ENCODE results near the gene SLC23A3.
A peak's percentile ranks its signal among the peaks of the same experiment; 100 is the strongest.

The SLC23A3 gene

GRCh38 chr2:219169930-219170654 lies at the start of gene SLC23A3:
Gene SLC23A3, minus strand, starts transcription at chr2:219170029. Its CDS starts 45 bp downstream, at chr2:219169984.
- DNase-seq = no peak

- DNase-seq = peak; percentile 69 to 77
Observed at GRCh38 chr2:219218732-219219701, 49.2 kb upstream of the SLC23A3 start, which contains the start of gene ABCB6. Gene ABCB6, minus strand, starts transcription at chr2:219218958. Its CDS starts 285 bp downstream, at chr2:219218673.

- DNase-seq = no peak
Observed at GRCh38 chr2:219218217-219218731, 48.4 kb upstream of the SLC23A3 start.

DNA sequence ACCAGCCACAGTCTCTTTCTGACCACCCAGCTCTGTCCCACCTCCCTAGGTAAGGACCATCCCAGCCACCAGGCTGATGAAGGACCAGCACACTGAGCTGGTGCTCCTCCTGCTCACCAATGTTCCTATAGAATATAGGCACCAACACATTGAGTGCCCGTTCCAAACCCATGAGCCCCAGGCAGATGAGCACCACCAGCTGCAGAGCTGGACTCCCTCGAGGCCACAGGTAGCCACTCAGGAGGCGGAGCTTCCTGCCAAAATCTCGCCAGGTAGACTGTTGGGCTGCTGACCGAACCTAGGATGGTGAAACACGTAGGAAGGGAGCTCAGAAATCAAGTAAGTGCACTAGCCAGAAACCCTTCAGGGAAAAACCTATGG lies 46.7 kb upstream of the SLC23A3 start:
- DNase-seq = no peak

GRCh38 chr2:219215871-219216534 lies 46.2 kb upstream of the SLC23A3 start:
- no peak for DNase-seq

GRCh38 chr2:219214786-219215185 lies 45.0 kb upstream of the SLC23A3 start:
- no peak for DNase-seq

- no peak for DNase-seq
Observed at GRCh38 chr2:219214141-219214540, 44.3 kb upstream of the SLC23A3 start.

GRCh38 chr2:219213486-219214071 lies 43.8 kb upstream of the SLC23A3 start:
- no peak for DNase-seq

DNA sequence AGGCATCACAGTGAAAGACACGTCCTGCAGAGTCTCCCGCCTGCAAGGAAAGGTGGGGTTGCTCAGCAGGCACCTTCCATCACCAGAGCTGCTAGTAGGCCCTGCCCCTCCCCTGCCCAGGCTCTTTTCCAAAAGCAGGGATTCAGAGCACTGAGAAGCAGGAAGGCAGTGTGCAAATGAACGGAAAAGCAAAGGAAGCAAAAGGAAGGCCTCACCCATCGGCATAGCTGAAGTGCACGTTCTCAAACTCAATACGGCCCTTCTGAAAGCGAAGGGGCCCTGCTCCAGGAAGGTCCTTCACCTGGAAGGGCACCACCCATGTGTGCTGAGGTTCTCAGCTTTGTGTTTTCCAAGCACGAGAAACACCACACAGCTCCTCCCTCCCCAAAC lies 43.2 kb upstream of the SLC23A3 start:
- DNase-seq = no peak

DNA sequence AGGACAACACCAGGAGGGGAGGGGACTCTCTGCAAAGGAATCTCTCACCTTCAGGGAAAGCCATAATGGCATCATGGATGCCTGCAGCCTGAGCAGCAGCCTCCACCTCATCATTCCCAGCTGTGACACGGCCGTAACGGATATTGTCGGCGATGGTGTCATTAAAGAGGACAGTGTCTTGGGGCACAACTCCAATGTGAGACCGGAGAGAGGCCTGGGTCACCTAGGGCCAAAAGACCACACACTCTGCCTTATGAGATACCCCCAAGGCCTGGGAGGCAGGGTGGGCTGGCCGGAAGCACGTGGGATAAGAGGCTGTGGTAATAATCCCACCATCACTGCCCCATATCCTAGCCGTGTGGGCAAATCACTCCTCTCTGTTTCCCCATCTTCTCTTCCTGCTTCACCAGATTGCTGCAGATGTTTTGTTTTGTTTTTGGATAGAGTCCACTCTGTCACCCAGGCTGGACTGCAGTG lies 41.1 kb upstream of the SLC23A3 start:
- no peak for DNase-seq

GRCh38 chr2:219210196-219210885 lies 40.5 kb upstream of the SLC23A3 start:
- DNase-seq = no peak

DNA sequence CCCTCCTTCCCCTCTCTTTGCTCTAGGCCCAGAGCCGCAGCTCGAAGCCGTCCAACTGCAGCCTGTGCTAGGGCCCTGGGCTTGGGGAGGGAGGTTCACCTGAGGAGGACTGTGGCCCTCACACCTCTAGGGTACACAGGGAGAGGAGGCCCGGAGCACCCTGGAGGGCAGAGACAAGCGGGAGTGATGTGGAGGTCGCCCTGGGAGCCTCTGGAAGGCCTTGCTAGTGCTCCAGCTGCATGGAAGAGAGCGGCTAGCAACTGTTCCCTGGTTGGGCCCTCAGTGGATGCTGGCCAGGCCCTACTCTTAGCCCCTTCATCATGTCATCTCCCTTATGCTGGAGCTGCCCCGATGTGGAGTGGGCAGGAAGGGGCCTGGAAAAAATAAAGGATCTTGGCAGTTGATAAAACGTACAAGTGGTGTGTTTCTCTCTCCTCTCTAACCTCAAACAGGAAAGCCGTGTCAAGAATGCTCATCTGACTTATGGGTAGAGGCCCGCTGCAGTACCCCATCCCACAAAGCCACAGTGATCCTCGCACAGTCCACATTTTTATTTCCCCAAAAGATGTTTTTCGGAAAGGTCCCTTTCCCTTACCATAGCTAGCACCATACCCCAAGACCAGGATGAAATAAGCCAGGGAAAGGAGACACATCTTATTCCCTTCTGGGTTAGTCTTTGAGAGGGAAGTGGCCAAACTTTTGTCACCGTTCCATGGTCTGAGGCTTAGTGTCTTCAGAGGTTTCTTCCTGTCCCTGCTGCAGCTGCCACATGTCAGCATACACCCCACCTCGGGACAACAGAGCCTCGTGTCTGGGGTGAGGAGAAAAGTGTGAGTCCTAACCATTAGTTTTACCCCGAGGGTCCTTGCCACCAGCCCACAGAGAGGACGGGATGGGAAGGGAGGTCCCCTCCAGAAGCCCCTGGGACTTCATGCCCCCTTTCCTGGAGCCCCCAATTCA lies 39.7 kb upstream of the SLC23A3 start:
- DNase-seq = no peak

GRCh38 chr2:219207884-219208740 lies 38.3 kb upstream of the SLC23A3 start:
- no peak for DNase-seq

DNA sequence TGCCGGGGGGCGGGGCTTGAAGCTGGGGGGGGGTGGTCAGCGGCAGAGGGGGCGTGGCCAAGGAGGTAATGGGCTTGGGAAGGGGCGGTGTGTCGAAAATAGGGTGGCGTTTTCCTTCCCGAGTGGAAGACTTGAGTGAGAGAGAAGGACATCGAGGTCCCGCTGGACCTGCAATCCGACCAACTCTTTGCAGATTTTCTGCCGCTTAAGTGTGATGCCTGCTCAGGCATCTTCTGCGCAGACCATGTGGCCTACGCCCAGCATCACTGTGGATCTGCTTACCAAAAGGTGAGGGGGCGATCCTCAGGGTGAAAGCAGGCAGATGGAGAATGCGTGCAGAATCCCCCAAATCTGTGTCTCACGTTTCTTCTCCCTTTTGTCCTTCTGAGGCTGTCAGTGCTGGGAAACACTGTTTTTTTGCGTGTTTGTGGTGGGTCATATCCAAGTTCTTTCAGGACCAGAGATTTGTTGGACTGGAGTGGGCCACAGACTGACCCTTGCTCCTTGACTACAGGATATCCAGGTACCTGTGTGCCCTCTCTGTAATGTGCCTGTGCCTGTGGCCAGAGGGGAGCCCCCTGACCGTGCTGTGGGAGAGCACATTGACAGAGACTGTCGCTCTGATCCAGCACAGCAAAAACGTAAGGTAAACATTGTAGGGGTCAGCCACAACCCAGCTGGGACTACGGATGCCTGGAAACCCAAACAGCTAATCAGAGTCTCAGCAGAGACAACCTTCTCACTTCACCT lies 37.5 kb upstream of the SLC23A3 start:
- DNase-seq = no peak

- DNase-seq = peak; percentile 71 to 85
Observed at GRCh38 chr2:219206328-219207133, 36.7 kb upstream of the SLC23A3 start, which contains the start of gene ZFAND2B. Gene ZFAND2B, plus strand, starts transcription at chr2:219206782. Its CDS starts 206 bp downstream, at chr2:219206988.

- DNase-seq = no peak
Observed at GRCh38 chr2:219205981-219206327, 36.1 kb upstream of the SLC23A3 start.

- DNase-seq = no peak
Observed at GRCh38 chr2:219205165-219205538, 35.3 kb upstream of the SLC23A3 start.

All from cerebellar nuclear complex (tissue), 1 donor.